GM10266 (cell line): ENCODE measurements around the gene POLR2F.
"Not testable (repeated sequence)": the region's sequence is repeated elsewhere in the genome, so short reads cannot be mapped to it uniquely, and the experiment has no call there.

ENCODE experiments used
- DNase-seq: peaks from one replicate; pipeline ENCODE4 v3.0.0; 2012; ENCODE audit errors: extremely low spot score
- TF ChIP-seq, protein P1 (sequence below): IDR thresholded peaks from 2 replicates; pipeline ENCODE4 v1.5.1; 2012; ENCODE audit warnings: mild to moderate bottlenecking, low read depth; ENCODE audit not compliant: control insufficient read depth, insufficient read depth; ENCODE audit errors: missing control alignments

POLR2F gene

DNA sequence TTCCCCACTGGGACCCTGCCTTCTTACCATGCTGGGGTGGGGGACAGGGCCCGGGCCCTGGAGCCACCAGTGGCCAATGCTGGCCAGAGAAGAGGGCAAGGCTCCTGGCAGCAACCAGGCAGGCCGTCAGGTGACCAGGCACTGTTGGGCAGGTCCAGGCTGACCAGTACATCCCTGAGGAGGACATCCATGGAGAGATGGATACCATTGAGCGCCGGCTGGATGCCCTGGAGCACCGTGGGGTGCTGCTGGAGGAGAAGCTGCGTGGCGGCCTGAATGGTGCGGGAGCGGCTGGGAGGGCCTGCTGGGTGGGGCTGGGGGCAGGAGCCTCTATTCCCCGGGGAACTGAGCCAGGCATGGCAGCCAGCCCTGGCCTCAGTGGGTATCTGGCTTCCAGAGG, 21.1 kb upstream of the POLR2F start:
- TF ChIP-seq, protein P1, sequence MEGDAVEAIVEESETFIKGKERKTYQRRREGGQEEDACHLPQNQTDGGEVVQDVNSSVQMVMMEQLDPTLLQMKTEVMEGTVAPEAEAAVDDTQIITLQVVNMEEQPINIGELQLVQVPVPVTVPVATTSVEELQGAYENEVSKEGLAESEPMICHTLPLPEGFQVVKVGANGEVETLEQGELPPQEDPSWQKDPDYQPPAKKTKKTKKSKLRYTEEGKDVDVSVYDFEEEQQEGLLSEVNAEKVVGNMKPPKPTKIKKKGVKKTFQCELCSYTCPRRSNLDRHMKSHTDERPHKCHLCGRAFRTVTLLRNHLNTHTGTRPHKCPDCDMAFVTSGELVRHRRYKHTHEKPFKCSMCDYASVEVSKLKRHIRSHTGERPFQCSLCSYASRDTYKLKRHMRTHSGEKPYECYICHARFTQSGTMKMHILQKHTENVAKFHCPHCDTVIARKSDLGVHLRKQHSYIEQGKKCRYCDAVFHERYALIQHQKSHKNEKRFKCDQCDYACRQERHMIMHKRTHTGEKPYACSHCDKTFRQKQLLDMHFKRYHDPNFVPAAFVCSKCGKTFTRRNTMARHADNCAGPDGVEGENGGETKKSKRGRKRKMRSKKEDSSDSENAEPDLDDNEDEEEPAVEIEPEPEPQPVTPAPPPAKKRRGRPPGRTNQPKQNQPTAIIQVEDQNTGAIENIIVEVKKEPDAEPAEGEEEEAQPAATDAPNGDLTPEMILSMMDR: no peak
- DNase-seq: no peak

GRCh38 chr22:37932821-37933578, 20.5 kb upstream of the POLR2F start:
- TF ChIP-seq, protein P1: no peak
- no peak for DNase-seq

DNA sequence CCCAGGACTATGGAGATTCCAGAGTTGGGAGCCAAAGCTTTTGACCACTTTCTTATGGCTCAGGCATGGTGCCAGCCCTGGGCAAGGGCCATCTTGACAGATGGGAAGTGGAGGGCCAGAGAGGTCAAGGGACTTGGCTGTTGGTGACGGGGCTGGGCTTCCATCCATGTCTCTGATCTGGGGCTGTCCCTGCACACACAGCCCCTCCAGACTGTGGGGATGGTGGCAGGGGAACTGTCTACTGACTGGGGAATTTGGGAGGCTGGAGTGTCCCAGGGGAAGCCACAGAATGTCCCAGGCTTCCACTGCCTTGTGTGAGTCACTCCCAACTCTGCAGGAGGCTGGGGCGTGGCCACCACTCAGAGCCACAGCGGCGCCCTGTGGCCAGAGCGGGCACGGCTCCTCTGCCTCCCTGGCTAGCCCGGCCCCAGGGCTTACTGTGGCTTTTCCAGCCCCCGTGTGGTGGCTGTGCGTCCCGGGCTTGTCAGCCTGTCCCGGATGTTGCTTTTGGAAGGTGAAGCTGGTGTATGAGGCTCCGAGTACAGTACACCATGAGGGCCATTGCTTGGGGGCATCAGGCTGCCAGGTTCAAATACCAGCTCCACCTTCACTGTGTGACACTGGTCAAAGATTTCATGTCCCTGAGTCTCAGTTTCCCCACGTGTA, 19.7 kb upstream of the POLR2F start:
- peak; percentile 90 for DNase-seq
- TF ChIP-seq, protein P1: peak; percentile 96

GRCh38 chr22:37940698-37941376, 12.7 kb upstream of the POLR2F start:
- TF ChIP-seq, protein P1: no peak
- no peak for DNase-seq

GRCh38 chr22:37942133-37942532, 11.4 kb upstream of the POLR2F start:
- TF ChIP-seq, protein P1: no peak
- no peak for DNase-seq

DNA sequence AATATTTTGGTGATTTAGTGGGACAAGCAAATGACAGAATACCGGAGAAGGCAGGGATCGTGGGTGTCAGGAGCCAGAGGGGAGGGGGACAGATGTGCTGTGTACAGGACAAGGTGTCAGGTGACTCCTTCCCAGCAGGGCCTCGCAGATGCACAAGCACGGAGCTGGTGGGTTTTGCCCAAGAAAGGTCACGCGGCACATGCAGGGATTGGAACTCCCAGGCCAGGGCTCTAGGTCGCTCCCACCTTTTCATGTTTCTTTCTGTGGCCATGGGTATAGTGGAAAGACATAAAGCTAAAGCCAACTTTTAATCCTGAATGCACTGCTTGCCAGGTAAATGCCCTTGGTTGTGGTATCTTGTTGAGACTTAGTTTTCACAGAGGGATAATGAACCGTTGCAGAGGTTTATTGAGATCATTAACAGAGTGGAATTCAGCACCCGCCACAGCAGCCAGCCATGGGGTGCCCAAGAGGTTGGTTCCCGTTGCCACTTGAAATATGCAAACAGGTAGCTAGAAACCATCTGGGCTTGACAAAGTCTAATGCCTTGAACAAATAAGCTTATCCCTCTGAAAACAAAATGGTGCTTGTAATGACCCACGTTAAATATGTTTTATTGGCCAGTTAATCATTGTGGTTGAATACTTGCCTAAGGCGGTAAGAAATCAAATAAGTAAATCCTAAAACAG, 10.2 kb upstream of the POLR2F start:
- no peak for DNase-seq
- TF ChIP-seq, protein P1: no peak

GRCh38 chr22:37943825-37944198, 9.7 kb upstream of the POLR2F start:
- DNase-seq: no peak
- TF ChIP-seq, protein P1: no peak

DNA sequence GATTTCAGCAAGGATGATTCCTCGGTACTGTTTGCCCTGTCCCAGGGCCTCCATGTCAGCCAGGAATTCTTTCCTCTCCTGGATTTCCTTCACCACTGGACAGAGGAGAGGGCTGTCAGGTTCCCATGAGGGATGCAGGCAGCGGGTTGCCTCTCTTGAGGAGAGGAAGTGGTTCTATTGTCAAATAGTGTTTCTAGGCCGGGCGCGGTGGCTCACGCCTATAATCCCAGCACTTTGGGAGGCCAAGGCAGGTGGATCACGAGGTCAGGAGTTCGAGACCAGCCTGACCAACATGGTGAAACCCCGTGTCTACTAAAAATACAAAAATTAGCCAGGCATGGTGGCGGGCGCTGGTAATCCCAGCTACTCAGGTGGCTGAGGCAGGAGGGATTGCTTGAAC, 9.1 kb upstream of the POLR2F start:
- DNase-seq: not testable (repeated sequence)

DNA sequence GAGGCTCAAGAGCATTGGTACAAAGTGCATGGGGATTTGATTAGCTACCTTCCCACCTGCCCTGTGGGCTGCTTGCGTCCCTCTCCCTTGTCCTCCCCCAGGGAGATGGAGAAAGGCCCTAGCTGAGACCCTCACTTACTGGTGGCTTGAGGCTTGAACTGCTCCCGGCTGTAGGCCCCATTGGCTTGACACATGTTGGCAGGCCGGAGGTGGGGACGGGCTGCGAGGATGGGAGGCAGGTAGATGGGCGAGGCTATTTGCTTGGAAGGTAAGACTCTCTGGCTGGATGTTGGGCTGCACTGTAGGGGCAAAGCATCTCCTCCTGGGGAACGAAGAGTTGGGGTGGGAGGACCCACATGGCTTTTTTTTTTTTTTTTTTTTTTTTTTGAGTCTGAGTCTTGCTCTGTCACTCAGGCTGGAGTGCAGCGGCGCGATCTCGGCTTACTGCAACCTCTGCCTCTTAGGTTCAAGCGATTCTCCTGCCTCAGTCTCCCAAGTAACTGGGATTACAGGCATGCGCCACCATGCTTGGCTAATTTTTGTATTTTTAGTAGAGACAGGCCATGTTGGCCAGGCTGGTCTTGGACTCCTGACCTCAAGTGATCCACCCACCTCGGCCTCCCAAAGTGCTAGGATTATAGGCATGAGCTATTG, 6.2 kb upstream of the POLR2F start:
- not testable (repeated sequence) for DNase-seq
